ENCODE data around the gene ZP4. TPM values are rescaled to one million over a fixed set of nuclear protein-coding genes. Genes with fewer than 3 reads are reported as not detected.

ZP4 gene
- total RNA-seq, 1 experiment from 2014 or later = not detected

DNA sequence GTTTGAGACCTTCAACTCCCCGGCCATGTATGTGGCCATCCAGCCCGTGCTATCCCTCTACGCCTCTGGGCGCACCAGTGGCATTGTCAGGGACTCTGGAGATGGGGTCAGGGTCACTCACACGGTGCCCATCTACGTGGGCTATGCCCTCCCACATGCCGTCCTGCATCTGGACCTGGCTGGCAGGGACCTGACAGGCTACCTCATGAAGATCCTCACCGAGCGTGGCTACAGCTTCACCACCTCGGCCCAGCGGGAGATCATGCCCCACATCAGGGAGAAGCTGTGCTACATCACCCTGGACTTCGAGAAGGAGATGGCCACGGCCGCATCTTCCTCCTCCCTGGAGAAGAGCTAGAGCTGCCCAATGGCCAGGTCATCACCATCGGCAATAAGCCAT lies 36.5 kb upstream of the ZP4 start:
- no peaks in the 10 kb centered on the region for H3K27me3 Mint-ChIP-seq (ENCODE audit: low read depth)
- Histone ChIP-seq H3T11ph (ENCODE audit: low read length) (no peak overlapping the region), H2BK12ac (ENCODE audit: insufficient read length, low read depth, low read length) (no peak overlapping the region), H3K27ac (ENCODE audit: insufficient read length, low read depth, low read length) (no peak overlapping the region), H3K79me2 (ENCODE audit: insufficient read depth, low read length) (no peaks in the 10 kb centered on the region), H3K9ac (ENCODE audit: extremely low read depth, insufficient read length, low read length) (no peak overlapping the region), H3K4me2 (ENCODE audit: insufficient read depth, insufficient read length, low read length) (no peak overlapping the region), H4K20me1 (ENCODE audit: control insufficient read depth, insufficient read depth, insufficient read length) (no peaks in the 10 kb centered on the region), H2BK20ac (ENCODE audit: low read depth, low read length, poor library complexity, severe bottlenecking) (no peak overlapping the region), H2AK5ac (ENCODE audit: insufficient read length, low read length) (no peak overlapping the region), H2AFZ (ENCODE audit: low read length) (no peak overlapping the region), H4K8ac (replicated peaks; ENCODE audit: insufficient read length, low read depth, low read length) (no peak overlapping the region), H3K23me2 (ENCODE audit: insufficient read length, low read depth, low read length, poor library complexity, severe bottlenecking) (no peaks in the 10 kb centered on the region), H3K14ac (ENCODE audit: insufficient read depth, low read length) (no peak overlapping the region), H2BK15ac (ENCODE audit: low read depth, low read length) (no peak overlapping the region), H3K4ac (ENCODE audit: low read depth, low read length) (no peak overlapping the region), H3K27me3 (ENCODE audit: insufficient read depth, low read length) (no peaks in the 10 kb centered on the region), H3K4me1 (ENCODE audit: insufficient read depth, low read length) (no peaks in the 10 kb centered on the region), H2BK5ac (ENCODE audit: insufficient read length, low read length) (no peak overlapping the region), H3K9me3 (ENCODE audit: control insufficient read depth, low read depth, low read length) (no peaks in the 10 kb centered on the region), H2BK120ac (ENCODE audit: low read depth, low read length, poor library complexity, severe bottlenecking) (no peak overlapping the region), H3K23ac (ENCODE audit: insufficient read length, low read depth, low read length) (no peak overlapping the region), H3K56ac (ENCODE audit: insufficient read length, low read depth, low read length) (no peak overlapping the region), H3K18ac (ENCODE audit: insufficient read length, low read depth, low read length) (no peak overlapping the region), H4K91ac (ENCODE audit: insufficient read length, low read depth, low read length) (no peak overlapping the region), H3K79me1 (ENCODE audit: insufficient read depth, low read depth, low read length, poor library complexity, severe bottlenecking) (no peaks in the 10 kb centered on the region), H4K5ac (ENCODE audit: insufficient read length, low read depth, low read length) (no peak overlapping the region)
- no CpG with 5 or more reads among the region's 15 CpGs for WGBS (ENCODE audit: extremely low coverage, insufficient read length, low lambda C conversion rate)
- no peaks in the 10 kb centered on the region for H3K9me3 Mint-ChIP-seq
- H3K4me3 Mint-ChIP-seq = no peak overlapping the region
- TF ChIP-seq, protein P1, sequence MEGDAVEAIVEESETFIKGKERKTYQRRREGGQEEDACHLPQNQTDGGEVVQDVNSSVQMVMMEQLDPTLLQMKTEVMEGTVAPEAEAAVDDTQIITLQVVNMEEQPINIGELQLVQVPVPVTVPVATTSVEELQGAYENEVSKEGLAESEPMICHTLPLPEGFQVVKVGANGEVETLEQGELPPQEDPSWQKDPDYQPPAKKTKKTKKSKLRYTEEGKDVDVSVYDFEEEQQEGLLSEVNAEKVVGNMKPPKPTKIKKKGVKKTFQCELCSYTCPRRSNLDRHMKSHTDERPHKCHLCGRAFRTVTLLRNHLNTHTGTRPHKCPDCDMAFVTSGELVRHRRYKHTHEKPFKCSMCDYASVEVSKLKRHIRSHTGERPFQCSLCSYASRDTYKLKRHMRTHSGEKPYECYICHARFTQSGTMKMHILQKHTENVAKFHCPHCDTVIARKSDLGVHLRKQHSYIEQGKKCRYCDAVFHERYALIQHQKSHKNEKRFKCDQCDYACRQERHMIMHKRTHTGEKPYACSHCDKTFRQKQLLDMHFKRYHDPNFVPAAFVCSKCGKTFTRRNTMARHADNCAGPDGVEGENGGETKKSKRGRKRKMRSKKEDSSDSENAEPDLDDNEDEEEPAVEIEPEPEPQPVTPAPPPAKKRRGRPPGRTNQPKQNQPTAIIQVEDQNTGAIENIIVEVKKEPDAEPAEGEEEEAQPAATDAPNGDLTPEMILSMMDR (conservative IDR thresholded peaks at IDR 0.05) = no peak
- no peak for DNase-seq
- H3K27ac Mint-ChIP-seq = no peak overlapping the region; a peak in 1 of 7 replicates
- no peaks in the 10 kb centered on the region for H3K36me3 Mint-ChIP-seq (ENCODE audit: insufficient read depth in 1 of 3, low read depth in 3 of 3)
- no peaks in the 10 kb centered on the region for H3K4me1 Mint-ChIP-seq

All from H9 (cell line).